GM12878 (cell line): ENCODE data around the gene GLMP. TPM values are rescaled to one million over a fixed set of nuclear protein-coding genes. Genes with fewer than 3 reads are reported as not detected.

Experiments
- polyA plus RNA-seq, 11 experiments: library from polyadenylated mRNA; depleted of rRNA in 4 of 11; unstranded in 6 of 11; stranded (reverse) in 5 of 11; fragments of >200 nt; fragmentation: Nextera tagmentation in 4 of 11; fragmentation: Illumina TruSeq in 1 of 11; extraction: Ambion mirVana in 4 of 11; extraction: Trizol in 1 of 11; gene quantifications; 1 replicate in 1 of 11; 2 replicates in 10 of 11; pipeline versions ENCODE4 v1.2.1 to v1.2.3, GENCODE V29; 2011 to 2016; ENCODE audit warnings: inconsistent platforms in 2 of 11, missing spikeins in 2 of 11, low read depth in 1 of 11
- total RNA-seq, 4 experiments: library from RNA; depleted of rRNA in 3 of 4; stranded (reverse); fragments of >200 nt in 3 of 4; fragmentation: Illumina TruSeq in 1 of 4; extraction: Trizol in 1 of 4; gene quantifications; 2 replicates each; pipeline versions ENCODE4 v1.2.1 to v1.2.3, GENCODE V29; 2013 to 2021

The GLMP gene
- total and polyA plus RNA-seq, 10 of the 15 experiments (the other 5 are each of a cell fraction or from before 2014, with no cell fraction given), result 4.4 to 30.0 (median 19.5) TPM

Other genes starting within 250 kb of the GLMP start
Only the 7 nearest of the 17 such genes appear.
- gene BGLAP, start 53.5 kb downstream of the GLMP start, total RNA-seq (2014; rRNA removed), result 0.54 and 1.8 TPM in 2 replicates
- gene BGLAP, start 53.5 kb downstream of the GLMP start, total RNA-seq (2014; rRNA removed; fragmentation: Illumina TruSeq; extraction: Trizol), result 0.40 TPM in 1 of 2 replicates, not detected in the other
- 0.40 and 0.74 TPM in 2 replicates for gene BGLAP, start 53.5 kb downstream of the GLMP start, total RNA-seq (2021)
- gene BGLAP, start 53.5 kb downstream of the GLMP start, polyA plus RNA-seq (2011; rRNA removed), result 0.23 TPM in 1 of 2 replicates, not detected in the other
- gene BGLAP, start 53.5 kb downstream of the GLMP start, polyA plus RNA-seq (2014; fragmentation: Illumina TruSeq; extraction: Trizol), result not detected in 2 replicates
- not detected for gene BGLAP, start 53.5 kb downstream of the GLMP start, polyA plus RNA-seq (2014; fragmentation: Nextera tagmentation; extraction: Ambion mirVana)
- gene BGLAP, start 53.5 kb downstream of the GLMP start, polyA plus RNA-seq (2014; rRNA removed), result 0.69 and 1.3 TPM in 2 replicates
- under 1 TPM; 0.20 to 0.40 TPM for gene BGLAP, start 53.5 kb downstream of the GLMP start, polyA plus RNA-seq (2016; fragmentation: Nextera tagmentation; extraction: Ambion mirVana)
- 2.3 and 2.9 TPM in 2 replicates for gene PAQR6, start 47.6 kb downstream of the GLMP start, total RNA-seq (2014; rRNA removed)
- gene PAQR6, start 47.6 kb downstream of the GLMP start, total RNA-seq (2014; rRNA removed; fragmentation: Illumina TruSeq; extraction: Trizol), result 0.98 and 1.1 TPM in 2 replicates
- 2.6 and 3.5 TPM in 2 replicates for gene PAQR6, start 47.6 kb downstream of the GLMP start, total RNA-seq (2021)
- 1.8 and 2.4 TPM in 2 replicates for gene PAQR6, start 47.6 kb downstream of the GLMP start, polyA plus RNA-seq (2011; rRNA removed)
- 1.0 and 1.3 TPM in 2 replicates for gene PAQR6, start 47.6 kb downstream of the GLMP start, polyA plus RNA-seq (2014; fragmentation: Illumina TruSeq; extraction: Trizol)
- gene PAQR6, start 47.6 kb downstream of the GLMP start, polyA plus RNA-seq (2014; fragmentation: Nextera tagmentation; extraction: Ambion mirVana), result under 1 TPM; 0.42 to 0.73 TPM
- gene PAQR6, start 47.6 kb downstream of the GLMP start, polyA plus RNA-seq (2014; rRNA removed), result 4.5 and 5.1 TPM in 2 replicates
- 1 to 10 TPM in 1 of 2 experiments, under 1 TPM in 1; 0.77 to 1.3 TPM for gene PAQR6, start 47.6 kb downstream of the GLMP start, polyA plus RNA-seq (2016; fragmentation: Nextera tagmentation; extraction: Ambion mirVana)
- 51.0 and 57.3 TPM in 2 replicates for gene SMG5, start 12.9 kb downstream of the GLMP start, total RNA-seq (2014; rRNA removed)
- 30.4 and 32.4 TPM in 2 replicates for gene SMG5, start 12.9 kb downstream of the GLMP start, total RNA-seq (2014; rRNA removed; fragmentation: Illumina TruSeq; extraction: Trizol)
- 54.6 and 61.5 TPM in 2 replicates for gene SMG5, start 12.9 kb downstream of the GLMP start, total RNA-seq (2021)
- gene SMG5, start 12.9 kb downstream of the GLMP start, polyA plus RNA-seq (2011; rRNA removed), result 17.7 and 27.7 TPM in 2 replicates
- 27.8 and 45.7 TPM in 2 replicates for gene SMG5, start 12.9 kb downstream of the GLMP start, polyA plus RNA-seq (2014; fragmentation: Illumina TruSeq; extraction: Trizol)
- gene SMG5, start 12.9 kb downstream of the GLMP start, polyA plus RNA-seq (2014; fragmentation: Nextera tagmentation; extraction: Ambion mirVana), result 1 to 10 TPM in 1 of 2 experiments, under 1 TPM in 1; 0.76 to 1.9 TPM
- 54.0 and 54.8 TPM in 2 replicates for gene SMG5, start 12.9 kb downstream of the GLMP start, polyA plus RNA-seq (2014; rRNA removed)
- 10 to 100 TPM; 51.9 to 55.9 TPM for gene SMG5, start 12.9 kb downstream of the GLMP start, polyA plus RNA-seq (2016; fragmentation: Nextera tagmentation; extraction: Ambion mirVana)
- 1.9 and 3.8 TPM in 2 replicates for gene TMEM79, start 11.4 kb downstream of the GLMP start, total RNA-seq (2014; rRNA removed)
- gene TMEM79, start 11.4 kb downstream of the GLMP start, total RNA-seq (2014; rRNA removed; fragmentation: Illumina TruSeq; extraction: Trizol), result 2.2 and 2.5 TPM in 2 replicates
- gene TMEM79, start 11.4 kb downstream of the GLMP start, total RNA-seq (2021), result 3.1 and 4.0 TPM in 2 replicates
- 2.0 and 3.8 TPM in 2 replicates for gene TMEM79, start 11.4 kb downstream of the GLMP start, polyA plus RNA-seq (2011; rRNA removed)
- 0.86 and 2.6 TPM in 2 replicates for gene TMEM79, start 11.4 kb downstream of the GLMP start, polyA plus RNA-seq (2014; fragmentation: Illumina TruSeq; extraction: Trizol)
- 1 to 10 TPM in 1 of 2 experiments, under 1 TPM in 1; 0.47 to 1.2 TPM for gene TMEM79, start 11.4 kb downstream of the GLMP start, polyA plus RNA-seq (2014; fragmentation: Nextera tagmentation; extraction: Ambion mirVana)
- 5.2 and 7.3 TPM in 2 replicates for gene TMEM79, start 11.4 kb downstream of the GLMP start, polyA plus RNA-seq (2014; rRNA removed)
- 1 to 10 TPM; 5.1 to 5.2 TPM for gene TMEM79, start 11.4 kb downstream of the GLMP start, polyA plus RNA-seq (2016; fragmentation: Nextera tagmentation; extraction: Ambion mirVana)
- gene VHLL, start 3.6 kb upstream of the GLMP start, total RNA-seq (2014; rRNA removed), result 0.23 TPM in 1 of 2 replicates, not detected in the other
- not detected in 2 replicates for gene VHLL, start 3.6 kb upstream of the GLMP start, total RNA-seq (2014; rRNA removed; fragmentation: Illumina TruSeq; extraction: Trizol)
- not detected in 2 replicates for gene VHLL, start 3.6 kb upstream of the GLMP start, total RNA-seq (2021)
- not detected in 2 replicates for gene VHLL, start 3.6 kb upstream of the GLMP start, polyA plus RNA-seq (2011; rRNA removed)
- not detected in 2 replicates for gene VHLL, start 3.6 kb upstream of the GLMP start, polyA plus RNA-seq (2014; fragmentation: Illumina TruSeq; extraction: Trizol)
- not detected for gene VHLL, start 3.6 kb upstream of the GLMP start, polyA plus RNA-seq (2014; fragmentation: Nextera tagmentation; extraction: Ambion mirVana)
- not detected in 2 replicates for gene VHLL, start 3.6 kb upstream of the GLMP start, polyA plus RNA-seq (2014; rRNA removed)
- not detected for gene VHLL, start 3.6 kb upstream of the GLMP start, polyA plus RNA-seq (2016; fragmentation: Nextera tagmentation; extraction: Ambion mirVana)
- 358 and 369 TPM in 2 replicates for gene CCT3, start 42.6 kb upstream of the GLMP start, total RNA-seq (2014; rRNA removed)
- 376 and 396 TPM in 2 replicates for gene CCT3, start 42.6 kb upstream of the GLMP start, total RNA-seq (2014; rRNA removed; fragmentation: Illumina TruSeq; extraction: Trizol)
- 347 and 356 TPM in 2 replicates for gene CCT3, start 42.6 kb upstream of the GLMP start, total RNA-seq (2021)
- gene CCT3, start 42.6 kb upstream of the GLMP start, polyA plus RNA-seq (2011; rRNA removed), result 435 and 458 TPM in 2 replicates
- 372 and 384 TPM in 2 replicates for gene CCT3, start 42.6 kb upstream of the GLMP start, polyA plus RNA-seq (2014; fragmentation: Illumina TruSeq; extraction: Trizol)
- 100 to 1,000 TPM; 491 to 585 TPM for gene CCT3, start 42.6 kb upstream of the GLMP start, polyA plus RNA-seq (2014; fragmentation: Nextera tagmentation; extraction: Ambion mirVana)
- 319 and 330 TPM in 2 replicates for gene CCT3, start 42.6 kb upstream of the GLMP start, polyA plus RNA-seq (2014; rRNA removed)
- 100 to 1,000 TPM; 489 to 496 TPM for gene CCT3, start 42.6 kb upstream of the GLMP start, polyA plus RNA-seq (2016; fragmentation: Nextera tagmentation; extraction: Ambion mirVana)
- gene TSACC, start 42.8 kb upstream of the GLMP start, total RNA-seq (2014; rRNA removed), result not detected in 2 replicates
- not detected in 2 replicates for gene TSACC, start 42.8 kb upstream of the GLMP start, total RNA-seq (2014; rRNA removed; fragmentation: Illumina TruSeq; extraction: Trizol)
- not detected in 2 replicates for gene TSACC, start 42.8 kb upstream of the GLMP start, total RNA-seq (2021)
- not detected in 2 replicates for gene TSACC, start 42.8 kb upstream of the GLMP start, polyA plus RNA-seq (2011; rRNA removed)
- 0.25 and 1.1 TPM in 2 replicates for gene TSACC, start 42.8 kb upstream of the GLMP start, polyA plus RNA-seq (2014; fragmentation: Illumina TruSeq; extraction: Trizol)
- gene TSACC, start 42.8 kb upstream of the GLMP start, polyA plus RNA-seq (2014; fragmentation: Nextera tagmentation; extraction: Ambion mirVana), result 1 to 10 TPM in 1 of 2 experiments, under 1 TPM in 1; 0.82 to 1.0 TPM
- gene TSACC, start 42.8 kb upstream of the GLMP start, polyA plus RNA-seq (2014; rRNA removed), result 0.40 and 0.53 TPM in 2 replicates
- gene TSACC, start 42.8 kb upstream of the GLMP start, polyA plus RNA-seq (2016; fragmentation: Nextera tagmentation; extraction: Ambion mirVana), result 1 to 10 TPM; 1.8 to 2.8 TPM